Measurements from ENCODE around the gene FOXF1.

Gene FOXF1

GRCh38 chr16:86510465-86511261 lies at the start of gene FOXF1:
Gene FOXF1, plus strand, starts transcription at chr16:86510527. Its CDS starts 43 bp downstream, at chr16:86510570.
- no peak for TF ChIP-seq CTCF (IDR thresholded peaks at IDR 0.05; ENCODE audit: insufficient read depth, low read depth, low read length, missing control alignments)
- peak; percentile 38 for DNase-seq (ENCODE audit: low read depth)
- H3K4me3 ChIP-seq (ENCODE audit: low read length): peak within 1 kb of the TSS; percentile 26

- TF ChIP-seq CTCF (IDR thresholded peaks at IDR 0.05; ENCODE audit: insufficient read depth, low read depth, low read length, missing control alignments): no peak
- no peak overlapping the region for H3K4me3 ChIP-seq (ENCODE audit: low read length)
- no peak for DNase-seq (ENCODE audit: low read depth)
Observed at GRCh38 chr16:86461037-86461436, 49.3 kb upstream of the FOXF1 start.

GRCh38 chr16:86462334-86463084 lies 47.8 kb upstream of the FOXF1 start:
- TF ChIP-seq CTCF (IDR thresholded peaks at IDR 0.05; ENCODE audit: insufficient read depth, low read depth, low read length, missing control alignments): no peak
- no peak for DNase-seq (ENCODE audit: low read depth)
- H3K4me3 ChIP-seq (ENCODE audit: low read length): no peak overlapping the region

GRCh38 chr16:86464044-86464443 lies 46.3 kb upstream of the FOXF1 start:
- H3K4me3 ChIP-seq (ENCODE audit: low read length): no peak overlapping the region
- no peak for DNase-seq (ENCODE audit: low read depth)
- no peak for TF ChIP-seq CTCF (IDR thresholded peaks at IDR 0.05; ENCODE audit: insufficient read depth, low read depth, low read length, missing control alignments)

GRCh38 chr16:86465434-86465833 lies 44.9 kb upstream of the FOXF1 start:
- H3K4me3 ChIP-seq (ENCODE audit: low read length): no peak overlapping the region
- TF ChIP-seq CTCF (IDR thresholded peaks at IDR 0.05; ENCODE audit: insufficient read depth, low read depth, low read length, missing control alignments): no peak
- DNase-seq (ENCODE audit: low read depth): no peak

GRCh38 chr16:86466696-86467406 lies 43.5 kb upstream of the FOXF1 start:
- DNase-seq (ENCODE audit: low read depth): no peak
- no peak overlapping the region for H3K4me3 ChIP-seq (ENCODE audit: low read length)
- no peak for TF ChIP-seq CTCF (IDR thresholded peaks at IDR 0.05; ENCODE audit: insufficient read depth, low read depth, low read length, missing control alignments)
